HG02938 (cell line): ENCODE data around the gene METTL25B.

ENCODE experiments used
- ATAC-seq: cut with Tn5 transposase; IDR thresholded peaks from one replicate; pipeline ENCODE4 v1.9.1; 2021; ENCODE audit warnings: mild to moderate bottlenecking, moderate library complexity; ENCODE audit not compliant: unreplicated experiment

The METTL25B gene

DNA sequence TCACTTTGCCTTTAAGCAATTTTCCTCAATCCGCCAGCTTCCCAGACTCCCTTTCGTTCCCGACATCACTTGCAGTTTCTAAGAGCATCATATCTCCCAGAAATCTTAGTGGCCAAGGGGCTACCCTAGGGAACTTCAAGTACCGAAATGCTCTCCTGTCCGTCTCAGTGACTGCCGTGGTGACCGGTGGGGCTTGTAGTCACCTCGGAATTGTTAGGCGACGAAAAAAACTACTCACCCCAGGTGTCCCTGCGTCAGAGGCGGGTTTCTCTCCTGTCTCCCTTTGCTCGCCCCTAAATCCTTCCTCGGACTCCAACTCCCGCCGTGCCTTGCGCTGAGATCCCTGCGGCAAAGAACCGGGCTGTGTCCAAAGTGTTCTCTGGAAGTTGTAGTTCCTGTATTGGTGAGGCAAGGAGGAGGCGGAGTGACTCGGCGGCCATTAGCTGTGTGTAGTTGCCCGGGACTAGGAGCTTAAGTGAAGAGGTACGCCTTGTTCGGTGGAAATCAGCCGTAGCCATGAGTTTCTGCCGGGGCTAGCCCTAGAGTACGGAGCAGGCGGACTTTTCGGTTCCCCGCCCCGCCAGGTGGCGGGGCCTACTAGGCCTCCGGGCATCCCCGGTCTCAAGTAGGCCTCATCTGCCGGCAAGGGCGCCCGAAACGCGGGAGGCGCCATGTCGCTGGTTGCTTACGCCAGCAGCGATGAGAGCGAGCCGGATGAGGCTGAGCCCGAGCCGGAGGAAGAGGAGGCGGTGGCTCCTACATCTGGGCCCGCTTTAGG lies 39.0 kb downstream of the METTL25B start, which contains the start of gene PRCC:
PRCC (plus strand) TSS at position 435 of the 778 bp plus-strand sequence; CDS start at position 672, 237 bp downstream.
- peak; percentile 92 for ATAC-seq

GRCh38 chr1:156767879-156768604 lies 39.8 kb downstream of the METTL25B start:
- no peak for ATAC-seq

GRCh38 chr1:156768610-156769295 lies 40.5 kb downstream of the METTL25B start:
- ATAC-seq: no peak

- ATAC-seq: no peak
These were observed 44.0 kb downstream of the METTL25B start for GRCh38 chr1:156772222-156772621.

DNA sequence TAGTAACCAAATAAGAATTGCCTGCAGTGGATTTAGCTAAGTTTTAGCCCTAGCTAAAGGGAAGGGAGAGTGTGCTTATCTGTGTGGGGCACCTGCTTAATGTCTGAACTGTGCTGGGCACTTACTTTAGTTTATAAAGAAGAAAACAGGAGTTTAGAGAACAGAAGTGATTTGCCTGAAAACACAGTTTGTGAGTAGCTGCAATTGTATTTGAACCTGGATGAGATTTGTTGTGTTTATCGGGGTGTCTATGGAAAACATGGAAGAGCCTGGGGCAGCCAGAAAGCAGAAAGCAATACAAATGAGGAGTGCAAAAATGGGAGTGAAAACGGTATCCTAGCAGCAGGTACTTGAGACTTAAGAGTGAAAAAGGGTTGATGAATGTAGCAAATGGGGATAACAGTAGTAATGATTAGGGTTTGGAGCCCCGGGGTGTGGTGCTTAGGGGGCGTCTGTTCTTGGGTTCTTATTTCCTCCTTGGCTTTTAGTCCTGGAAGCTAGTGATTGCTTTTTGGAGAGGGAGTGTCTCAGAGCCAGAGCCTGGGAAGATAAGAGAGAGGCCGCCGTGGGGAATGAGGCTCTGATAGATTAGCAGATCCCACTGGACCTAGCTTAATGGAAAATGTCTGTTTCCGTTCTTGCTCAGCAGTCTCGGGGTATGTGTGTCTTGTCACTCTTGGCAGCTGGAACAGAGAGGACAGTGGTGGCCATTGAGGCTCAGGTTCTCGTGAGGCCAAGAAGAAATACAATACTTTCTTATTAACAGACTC lies 44.6 kb downstream of the METTL25B start:
- no peak for ATAC-seq

DNA sequence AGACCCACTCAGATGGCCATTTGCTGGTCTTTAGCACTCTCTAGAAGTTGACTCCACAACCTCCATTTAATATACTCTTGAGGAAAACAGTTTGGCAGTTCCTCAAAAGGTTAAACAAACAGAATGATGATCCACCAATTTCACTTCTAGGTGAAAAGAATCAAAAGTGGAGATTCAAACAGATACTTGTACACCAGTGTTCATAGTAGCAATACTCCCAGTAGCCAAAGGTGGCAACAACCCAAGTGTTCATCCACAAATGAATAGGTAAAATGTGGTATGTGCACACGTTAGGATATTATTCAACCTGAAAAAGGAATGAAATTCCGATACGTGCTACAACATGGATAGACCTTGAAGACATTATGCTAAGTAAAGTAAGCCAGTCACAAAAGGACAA lies 45.3 kb downstream of the METTL25B start:
- ATAC-seq: no peak

DNA sequence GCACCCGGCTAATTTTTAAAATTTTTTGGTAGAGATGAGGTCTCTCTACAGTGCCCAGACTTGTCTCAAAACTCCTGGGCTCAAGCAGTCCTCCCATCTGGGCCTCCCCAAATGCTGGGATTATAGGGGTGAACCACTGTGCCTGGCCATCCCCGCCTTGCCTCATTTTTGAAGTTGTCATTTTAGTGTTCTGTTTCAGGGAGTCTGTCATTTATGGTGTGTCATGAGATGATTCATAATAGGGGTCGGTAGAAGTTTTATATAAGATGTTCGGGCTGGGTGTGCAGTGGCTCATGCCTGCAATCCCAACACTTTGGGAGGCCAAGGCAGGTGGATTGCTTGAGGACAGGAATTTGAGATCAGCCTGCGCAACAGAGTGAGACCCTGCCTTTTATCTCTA lies 47.5 kb downstream of the METTL25B start:
- ATAC-seq: no peak

GRCh38 chr1:156776942-156777341 lies 48.7 kb downstream of the METTL25B start:
- ATAC-seq: no peak

DNA sequence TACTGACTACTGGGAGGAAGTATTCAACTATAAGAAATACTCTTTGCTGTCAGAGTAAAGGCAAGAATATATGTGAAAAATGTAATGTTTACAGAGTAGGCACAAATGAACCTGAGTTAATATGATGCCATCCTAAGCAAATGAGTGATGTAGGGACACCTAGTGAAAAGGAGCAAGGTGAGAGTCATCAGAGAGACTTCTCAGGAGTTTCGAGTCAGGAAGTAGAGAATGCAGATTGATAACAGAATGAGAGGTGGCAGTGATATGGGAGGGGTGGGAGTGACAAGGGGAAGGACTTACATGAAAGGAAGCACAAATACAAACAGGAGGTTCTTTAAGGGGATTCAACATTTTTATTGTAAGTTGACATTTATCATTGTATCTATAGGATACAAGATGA lies 49.3 kb downstream of the METTL25B start:
- no peak for ATAC-seq

GRCh38 chr1:156781585-156782186 lies 53.4 kb downstream of the METTL25B start:
- ATAC-seq: no peak

- ATAC-seq: no peak
These were observed 57.2 kb downstream of the METTL25B start for GRCh38 chr1:156785458-156785857.
